Nephron progenitor cell (in vitro differentiated cells): ENCODE measurements around the gene NDUFS6.

ENCODE experiments used
- DNase-seq: peaks from one replicate; pipeline ENCODE4 v3.0.0; 2021
- H3K27ac Mint-ChIP-seq: 2 replicates; pipeline ENCODE4 v1.8.0; 2021; ENCODE audit warnings: mild to moderate bottlenecking, moderate library complexity, mixed read lengths
- H3K27me3 Mint-ChIP-seq: 2 replicates; pipeline ENCODE4 v1.8.0; 2021; ENCODE audit warnings: mild to moderate bottlenecking, low read depth, mixed read lengths; ENCODE audit not compliant: poor library complexity
- H3K36me3 Mint-ChIP-seq: 2 replicates; pipeline ENCODE4 v1.8.0; 2021; ENCODE audit warnings: low read depth, mixed read lengths
- H3K4me1 Mint-ChIP-seq: 2 replicates; pipeline ENCODE4 v1.8.0; 2021; ENCODE audit warnings: mixed read lengths
- H3K4me3 Mint-ChIP-seq: 2 replicates; pipeline ENCODE4 v1.8.0; 2021; ENCODE audit warnings: mild to moderate bottlenecking, moderate library complexity, mixed read lengths
- H3K9me3 Mint-ChIP-seq: 2 replicates; pipeline ENCODE4 v1.8.0; 2021; ENCODE audit warnings: mild to moderate bottlenecking, moderate library complexity, mixed read lengths
- CTCF ChIP-seq: fragments of 200-600 bp; sonication (generic); IDR thresholded peaks from 2 replicates; pipeline ENCODE4 v1.5.0; 2021; ENCODE audit warnings: antibody characterized with exemption

The NDUFS6 gene

GRCh38 chr5:1763960-1764605 lies 37.1 kb upstream of the NDUFS6 start:
- H3K9me3 Mint-ChIP-seq = no peaks in the 10 kb centered on the region
- no peak overlapping the region for H3K4me3 Mint-ChIP-seq
- DNase-seq = no peak
- H3K27me3 Mint-ChIP-seq = peaks cover 20% of the 10 kb centered on the region
- H3K4me1 Mint-ChIP-seq = peaks cover 34% of the 10 kb centered on the region
- H3K36me3 Mint-ChIP-seq = no peaks in the 10 kb centered on the region
- TF ChIP-seq CTCF = no peak
- no peak overlapping the region for H3K27ac Mint-ChIP-seq

- Mint-ChIP-seq H3K27me3 (peaks cover 20% of the 10 kb centered on the region), H3K36me3 (no peaks in the 10 kb centered on the region), H3K4me1 (peaks cover 34% of the 10 kb centered on the region), H3K27ac (no peak overlapping the region), H3K9me3 (no peaks in the 10 kb centered on the region), H3K4me3 (no peak overlapping the region)
- no peak for DNase-seq
- TF ChIP-seq CTCF = no peak
These were observed 36.6 kb upstream of the NDUFS6 start for GRCh38 chr5:1764606-1764960.

GRCh38 chr5:1765141-1765879 lies 35.9 kb upstream of the NDUFS6 start:
- Mint-ChIP-seq H3K27me3 (peaks cover 20% of the 10 kb centered on the region), H3K27ac (no peak overlapping the region), H3K4me1 (peaks cover 37% of the 10 kb centered on the region), H3K9me3 (no peaks in the 10 kb centered on the region), H3K36me3 (no peaks in the 10 kb centered on the region), H3K4me3 (no peak overlapping the region)
- no peak for DNase-seq
- no peak for TF ChIP-seq CTCF

GRCh38 chr5:1765880-1766235 lies 35.3 kb upstream of the NDUFS6 start:
- no peak overlapping the region for H3K4me3 Mint-ChIP-seq
- H3K4me1 Mint-ChIP-seq = peaks cover 38% of the 10 kb centered on the region
- no peak overlapping the region for H3K27ac Mint-ChIP-seq
- H3K9me3 Mint-ChIP-seq = no peaks in the 10 kb centered on the region
- peaks cover 25% of the 10 kb centered on the region for H3K27me3 Mint-ChIP-seq
- TF ChIP-seq CTCF = no peak
- DNase-seq = no peak
- H3K36me3 Mint-ChIP-seq = no peaks in the 10 kb centered on the region

GRCh38 chr5:1767524-1768282 lies 33.5 kb upstream of the NDUFS6 start:
- Mint-ChIP-seq H3K36me3 (no peaks in the 10 kb centered on the region), H3K9me3 (no peaks in the 10 kb centered on the region), H3K4me3 (no peak overlapping the region), H3K27me3 (peaks cover 26% of the 10 kb centered on the region), H3K4me1 (peaks cover 49% of the 10 kb centered on the region), H3K27ac (no peak overlapping the region)
- no peak for DNase-seq
- TF ChIP-seq CTCF = no peak
